KMS-11 (cell line): Measurements from ENCODE around the gene DYNC2I2.
A peak's percentile ranks its signal among the peaks of the same experiment; 100 is the strongest.

Source experiments
- H2AFZ ChIP-seq: fragments of 200-600 bp; sonication (generic); 2 replicates; pipeline ENCODE4 v1.6.1; 2016; ENCODE audit warnings: antibody characterized with exemption, mixed run types, low read depth
- H3K27ac ChIP-seq: fragments of 200-600 bp; sonication (generic); 2 replicates; pipeline ENCODE4 v1.6.1; 2016; ENCODE audit warnings: mild to moderate bottlenecking, mixed run types
- H3K27me3 ChIP-seq: fragments of 200-600 bp; sonication (generic); 2 replicates; pipeline ENCODE4 v1.6.1; 2017; ENCODE audit warnings: mild to moderate bottlenecking, low read depth, mixed run types, moderate library complexity; ENCODE audit not compliant: insufficient read depth
- H3K36me3 ChIP-seq: fragments of 200-600 bp; sonication (generic); 2 replicates; pipeline ENCODE4 v1.6.1; 2017; ENCODE audit warnings: mild to moderate bottlenecking, mixed run types; ENCODE audit not compliant: insufficient read depth
- H3K4me1 ChIP-seq: fragments of 200-600 bp; sonication (generic); 2 replicates; pipeline ENCODE4 v1.6.1; 2016; ENCODE audit warnings: mild to moderate bottlenecking, low read depth, mixed run types; ENCODE audit not compliant: poor library complexity, severe bottlenecking
- H3K4me2 ChIP-seq: fragments of 200-600 bp; sonication (generic); 2 replicates; pipeline ENCODE4 v1.7.0; 2016; ENCODE audit warnings: mild to moderate bottlenecking, mixed run types
- H3K4me3 ChIP-seq: fragments of 200-600 bp; sonication (generic); IDR thresholded peaks from 2 replicates; pipeline ENCODE4 v1.6.1; 2017; ENCODE audit warnings: low read depth, low read length, mixed read lengths; ENCODE audit not compliant: insufficient read depth
- H3K79me2 ChIP-seq: fragments of 200-600 bp; sonication (generic); 2 replicates; pipeline ENCODE4 v1.6.1; 2016; ENCODE audit warnings: low read depth, mixed run types; ENCODE audit not compliant: insufficient read depth
- H3K9ac ChIP-seq: fragments of 200-600 bp; sonication (generic); 2 replicates; pipeline ENCODE4 v1.6.1; 2016; ENCODE audit warnings: mild to moderate bottlenecking, mixed run types
- H4K20me1 ChIP-seq: fragments of 200-600 bp; sonication (generic); 2 replicates; pipeline ENCODE4 v1.6.1; 2016; ENCODE audit warnings: mild to moderate bottlenecking, mixed run types; ENCODE audit not compliant: insufficient read depth
- TF ChIP-seq, protein P1 (sequence below): fragments of 200-600 bp; sonication (generic); conservative IDR thresholded peaks from 2 replicates; pipeline ENCODE4 v1.6.1; 2017; ENCODE audit warnings: low read depth, mild to moderate bottlenecking, antibody characterized with exemption, low read length, moderate library complexity, mixed read lengths

Gene DYNC2I2

DNA sequence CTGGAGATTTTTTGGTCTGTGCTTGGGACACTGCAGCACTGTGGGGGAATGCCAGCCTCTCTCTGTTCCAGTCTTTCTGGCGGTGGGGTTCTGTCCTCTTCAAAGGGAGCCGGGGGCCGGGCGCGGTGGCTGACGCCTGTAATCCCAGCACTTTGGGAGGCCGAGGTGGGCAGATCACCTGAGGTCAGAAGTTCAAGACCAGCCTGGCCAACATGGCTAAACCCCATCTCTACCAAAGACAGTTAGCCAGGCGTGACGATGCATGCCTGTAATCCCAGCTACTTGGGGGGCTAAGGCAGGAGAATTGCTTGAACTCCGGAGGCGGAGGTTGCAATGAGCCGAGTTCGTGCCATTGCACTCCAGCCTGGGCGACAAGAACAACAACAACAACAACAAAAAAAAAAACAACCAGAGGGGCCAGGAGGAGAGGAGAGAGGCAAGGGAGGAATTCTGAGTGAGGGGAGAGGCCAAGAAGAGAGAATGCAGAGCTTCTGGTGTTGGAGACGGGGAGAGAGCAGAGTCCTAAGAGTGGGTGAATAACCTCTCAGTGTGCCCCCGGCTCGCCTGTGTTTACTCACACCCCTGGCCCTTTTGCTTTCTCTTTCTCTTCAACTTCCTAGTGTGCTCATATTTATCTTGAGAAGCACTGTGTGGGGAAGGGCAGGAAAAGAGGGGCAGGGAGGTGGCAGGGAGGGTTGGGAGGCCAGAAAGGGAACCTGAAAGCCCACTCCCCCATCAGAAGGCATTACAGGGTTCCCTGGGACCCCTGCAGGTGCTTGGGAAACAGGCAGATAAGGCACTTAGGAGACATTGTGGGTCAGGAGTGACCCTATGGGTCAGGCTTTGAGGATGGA, 29.2 kb upstream of the DYNC2I2 start:
- H3K36me3 ChIP-seq, result no peaks in the 10 kb centered on the region
- peak overlapping the region; percentile 93; the same call in 1 of the 2 replicates for H3K27ac ChIP-seq
- peak overlapping the region; percentile 97; the same call in 1 of the 2 replicates for H3K9ac ChIP-seq
- peaks cover 74% of the 10 kb centered on the region for H3K79me2 ChIP-seq
- TF ChIP-seq, protein P1, sequence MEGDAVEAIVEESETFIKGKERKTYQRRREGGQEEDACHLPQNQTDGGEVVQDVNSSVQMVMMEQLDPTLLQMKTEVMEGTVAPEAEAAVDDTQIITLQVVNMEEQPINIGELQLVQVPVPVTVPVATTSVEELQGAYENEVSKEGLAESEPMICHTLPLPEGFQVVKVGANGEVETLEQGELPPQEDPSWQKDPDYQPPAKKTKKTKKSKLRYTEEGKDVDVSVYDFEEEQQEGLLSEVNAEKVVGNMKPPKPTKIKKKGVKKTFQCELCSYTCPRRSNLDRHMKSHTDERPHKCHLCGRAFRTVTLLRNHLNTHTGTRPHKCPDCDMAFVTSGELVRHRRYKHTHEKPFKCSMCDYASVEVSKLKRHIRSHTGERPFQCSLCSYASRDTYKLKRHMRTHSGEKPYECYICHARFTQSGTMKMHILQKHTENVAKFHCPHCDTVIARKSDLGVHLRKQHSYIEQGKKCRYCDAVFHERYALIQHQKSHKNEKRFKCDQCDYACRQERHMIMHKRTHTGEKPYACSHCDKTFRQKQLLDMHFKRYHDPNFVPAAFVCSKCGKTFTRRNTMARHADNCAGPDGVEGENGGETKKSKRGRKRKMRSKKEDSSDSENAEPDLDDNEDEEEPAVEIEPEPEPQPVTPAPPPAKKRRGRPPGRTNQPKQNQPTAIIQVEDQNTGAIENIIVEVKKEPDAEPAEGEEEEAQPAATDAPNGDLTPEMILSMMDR, result no peak
- no peak overlapping the region; the same call in 1 of the 2 replicates for H2AFZ ChIP-seq
- H3K4me3 ChIP-seq, result no peak overlapping the region
- peaks cover 4% of the 10 kb centered on the region; the same call in 1 of the 2 replicates for H4K20me1 ChIP-seq
- peaks cover 54% of the 10 kb centered on the region for H3K4me1 ChIP-seq
- no peaks in the 10 kb centered on the region for H3K27me3 ChIP-seq
- H3K4me2 ChIP-seq, result peak overlapping the region; percentile 65

DNA sequence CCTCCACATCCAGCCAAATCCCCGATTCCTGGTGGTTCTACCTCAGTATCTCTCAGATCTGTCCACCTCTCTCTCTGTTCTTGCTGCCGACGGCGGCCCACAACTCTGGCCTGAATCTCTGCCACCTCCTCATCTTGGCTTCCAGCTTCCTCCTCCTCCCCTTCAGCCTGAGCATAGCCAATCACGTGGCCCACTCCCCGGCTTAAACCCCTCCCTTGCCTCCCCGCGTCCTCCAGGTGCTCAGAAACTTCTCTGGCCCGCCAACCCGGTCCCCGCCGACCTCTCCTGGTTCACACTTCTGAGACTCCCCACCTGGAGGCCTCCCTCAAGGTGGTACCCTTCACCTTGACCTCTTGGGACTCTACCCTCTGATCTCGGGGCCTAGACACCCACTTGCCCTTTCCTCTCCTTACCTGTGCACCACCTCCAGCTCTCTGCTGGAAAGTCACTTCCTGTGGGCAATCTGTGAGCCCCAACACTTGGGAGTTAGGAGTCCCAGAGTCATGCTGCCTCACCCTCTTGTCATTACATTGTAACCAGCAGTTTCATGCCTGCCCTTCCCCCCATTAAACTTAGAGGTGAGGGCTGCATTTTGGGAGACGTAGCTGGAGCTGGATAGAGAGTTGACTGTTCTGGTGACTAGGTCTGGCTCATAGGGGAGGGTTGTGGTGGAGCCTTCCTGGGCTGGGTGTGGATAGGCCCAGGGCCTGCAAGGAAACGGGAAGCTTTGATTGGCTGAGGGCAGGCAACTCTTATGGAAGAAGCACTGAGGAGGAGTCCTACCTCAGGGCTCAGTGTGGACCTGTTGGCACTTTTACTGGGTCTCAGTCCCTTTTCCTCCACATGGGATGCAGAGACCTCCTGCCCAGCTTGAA, 27.9 kb upstream of the DYNC2I2 start:
- Histone ChIP-seq H3K4me2 (peak overlapping the region; percentile 65), H2AFZ (peak overlapping the region; percentile 44; the same call in 1 of the 2 replicates), H4K20me1 (no peaks in the 10 kb centered on the region), H3K4me1 (peaks cover 51% of the 10 kb centered on the region), H3K27ac (peak overlapping the region; percentile 93), H3K4me3 (no peak overlapping the region), H3K79me2 (peaks cover 65% of the 10 kb centered on the region), H3K36me3 (no peaks in the 10 kb centered on the region), H3K9ac (peak overlapping the region; percentile 97), H3K27me3 (no peaks in the 10 kb centered on the region)
- TF ChIP-seq, protein P1, result no peak

DNA sequence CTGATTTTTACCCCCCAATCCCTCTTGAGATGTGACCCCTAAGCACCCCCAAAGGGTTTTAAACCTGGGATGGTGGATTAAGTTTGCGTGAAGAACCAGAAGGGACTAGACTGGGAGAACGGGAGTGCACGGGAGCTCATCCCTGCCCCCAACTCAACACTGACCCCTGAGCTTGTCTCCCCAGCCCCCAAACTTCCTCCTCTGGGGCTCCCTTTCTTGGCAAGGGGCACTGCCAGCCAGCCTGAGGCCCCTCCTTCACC, 27.3 kb upstream of the DYNC2I2 start:
- Histone ChIP-seq H2AFZ (peak overlapping the region; percentile 15; the same call in 1 of the 2 replicates), H3K79me2 (peaks cover 65% of the 10 kb centered on the region)

More for the DNA sequence above, 27.3 kb upstream of the DYNC2I2 start:
- Histone ChIP-seq H3K27ac (peak overlapping the region; percentile 93), H3K27me3 (no peaks in the 10 kb centered on the region), H4K20me1 (no peaks in the 10 kb centered on the region), H3K9ac (peak overlapping the region; percentile 97), H3K36me3 (no peaks in the 10 kb centered on the region), H3K4me2 (peak overlapping the region; percentile 65), H3K4me1 (peaks cover 51% of the 10 kb centered on the region), H3K4me3 (no peak overlapping the region)
- TF ChIP-seq, protein P1, result no peak
